Caco-2 (cell line): ENCODE measurements around the gene DPF3. TPM values are rescaled to one million over a fixed set of nuclear protein-coding genes. Genes with fewer than 3 reads are reported as not detected.
A peak's percentile ranks its signal among the peaks of the same experiment; 100 is the strongest.

Source experiments
- BruUV-seq: library from RNA; stranded (reverse); fragments of 400-500 nt; replicated peaks from 2 replicates; lab custom pipeline; 2021; lab: Mats Ljungman, UMichigan
- CTCF ChIA-PET: fragments of 300-600 bp; sonication (Branson Sonifier 250); formaldehyde crosslinking; loops from one replicate; lab custom pipeline; 2022; ENCODE audit warnings: antibody characterized with exemption; lab: Charles Lee
- POLR2A ChIA-PET: fragments of 300-600 bp; sonication (Branson Sonifier 250); formaldehyde crosslinking; loops from one replicate; lab custom pipeline; 2022; ENCODE audit warnings: antibody characterized with exemption; lab: Charles Lee
- DNase-seq, 2 experiments: peaks; one replicate each; pipeline versions ENCODE4 v3.0.0 to v3.0.0-alpha.2; 2020 to 2022
- H3K27me3 ChIP-seq: replicated peaks from 2 replicates; pipeline ENCODE4 v1.6.0; 2011; ENCODE audit warnings: low read length; ENCODE audit not compliant: control insufficient read depth, insufficient read depth
- H3K36me3 ChIP-seq: 2 replicates; pipeline ENCODE4 v1.5.1; 2011; ENCODE audit warnings: low read length; ENCODE audit not compliant: control insufficient read depth, insufficient read depth
- H3K4me1 ChIP-seq: fragments of 250-450 bp; sonication (Bioruptor Pico); 2 replicates; pipeline ENCODE4 v1.5.1; 2020; ENCODE audit warnings: mild to moderate bottlenecking
- H3K4me3 ChIP-seq: 2 replicates; pipeline ENCODE4 v1.5.1; 2011; ENCODE audit warnings: low read depth, mild to moderate bottlenecking, control low read depth, low read length
- H3K9me3 ChIP-seq: fragments of 250-450 bp; sonication (Bioruptor Pico); 2 replicates; pipeline ENCODE4 v1.5.1; 2020; ENCODE audit warnings: mild to moderate bottlenecking, moderate library complexity
- H3K27ac Mint-ChIP-seq: one replicate; pipeline ENCODE4 v1.8.0; 2022; ENCODE audit warnings: mixed read lengths; ENCODE audit not compliant: unreplicated experiment
- H3K27me3 Mint-ChIP-seq: one replicate; pipeline ENCODE4 v1.8.0; 2022; ENCODE audit warnings: mixed read lengths; ENCODE audit not compliant: insufficient read depth, unreplicated experiment
- H3K36me3 Mint-ChIP-seq: one replicate; pipeline ENCODE4 v1.8.0; 2022; ENCODE audit warnings: mild to moderate bottlenecking, mixed read lengths; ENCODE audit not compliant: insufficient read depth, unreplicated experiment
- H3K4me1 Mint-ChIP-seq: one replicate; pipeline ENCODE4 v1.8.0; 2022; ENCODE audit warnings: low read depth, mixed read lengths; ENCODE audit not compliant: unreplicated experiment
- H3K4me3 Mint-ChIP-seq: one replicate; pipeline ENCODE4 v1.8.0; 2022; ENCODE audit warnings: mild to moderate bottlenecking, moderate library complexity, mixed read lengths; ENCODE audit not compliant: unreplicated experiment
- H3K9me3 Mint-ChIP-seq: one replicate; pipeline ENCODE4 v1.8.0; 2022; ENCODE audit warnings: mixed read lengths; ENCODE audit not compliant: unreplicated experiment
- CTCF ChIP-seq, 2 experiments: fragments of 200-600 bp in 1 of 2; IDR thresholded peaks; 1 replicate in 1 of 2; 2 replicates in 1 of 2; pipeline versions ENCODE4 v1.5.1 to v1.8.0; 2011 to 2022; ENCODE audit warnings: antibody characterized with exemption in 1 of 2, control low read depth in 1 of 2, inconsistent platforms in 1 of 2, low read depth in 1 of 2, low read length in 1 of 2, mild to moderate bottlenecking in 1 of 2, moderate library complexity in 1 of 2; ENCODE audit not compliant: insufficient read depth in 1 of 2, severe bottlenecking in 1 of 2, unreplicated experiment in 1 of 2
- intact Hi-C: fragments of 100-400 bp; cut with micrococcal nuclease; formaldehyde crosslinking; loops from one replicate; pipeline ENCODE4 v1.10.0; 2022; ENCODE audit not compliant: unreplicated experiment
- total RNA-seq: library from RNA; stranded (reverse); gene quantifications from 2 replicates; pipeline ENCODE4 v1.2.3, GENCODE V29; 2022

DPF3 gene
- total RNA-seq, 1 experiment from 2014 or later: not detected

GRCh38 chr14:72925171-72925759 is 31.4 kb upstream of the DPF3 start:
- CTCF ChIA-PET: no interaction called here
- Mint-ChIP-seq H3K4me1 (no peaks in the 10 kb centered on the region), H3K27me3 (peaks cover 6% of the 10 kb centered on the region), H3K9me3 (no peaks in the 10 kb centered on the region), H3K36me3 (no peaks in the 10 kb centered on the region), H3K4me3 (peak overlapping the region; percentile 87), H3K27ac (no peak overlapping the region)
- DNase-seq: no peak
- H3K27me3 ChIP-seq: no peaks in the 10 kb centered on the region
- no peaks in the 10 kb centered on the region for H3K4me1 ChIP-seq
- TF ChIP-seq CTCF (IDR thresholded peaks at IDR 0.05; ENCODE audit: insufficient read depth in 1 of 2, low read depth in 1 of 2, low read length in 1 of 2, severe bottlenecking in 1 of 2, unreplicated experiment in 1 of 2): no peak
- H3K36me3 ChIP-seq: no peaks in the 10 kb centered on the region
- no peaks in the 10 kb centered on the region for H3K9me3 ChIP-seq
- POLR2A ChIA-PET: no interaction called here
- peak overlapping the region; percentile 50; the same call in 1 of the 2 replicates for H3K4me3 ChIP-seq
- intact Hi-C loops: no loop called here
- no TSS peak for BruUV-seq

- Histone ChIP-seq H3K4me3 (no peak overlapping the region), H3K36me3 (no peaks in the 10 kb centered on the region), H3K27me3 (no peaks in the 10 kb centered on the region), H3K9me3 (no peaks in the 10 kb centered on the region), H3K4me1 (no peaks in the 10 kb centered on the region)
- intact Hi-C loops: no loop called here
- Mint-ChIP-seq H3K4me1 (no peaks in the 10 kb centered on the region), H3K27ac (no peak overlapping the region), H3K9me3 (no peaks in the 10 kb centered on the region), H3K36me3 (no peaks in the 10 kb centered on the region), H3K4me3 (no peak overlapping the region), H3K27me3 (peaks cover 11% of the 10 kb centered on the region)
- POLR2A ChIA-PET: no interaction called here
- CTCF ChIA-PET: no interaction called here
- no peak for DNase-seq
- no TSS peak for BruUV-seq
- no peak for TF ChIP-seq CTCF (IDR thresholded peaks at IDR 0.05; ENCODE audit: insufficient read depth in 1 of 2, low read depth in 1 of 2, low read length in 1 of 2, severe bottlenecking in 1 of 2, unreplicated experiment in 1 of 2)
Measured at GRCh38 chr14:72924337-72924736, 30.4 kb upstream of the DPF3 start.

- ChIA-PET POLR2A (no interaction called here), CTCF (interaction anchor here (1.4 kb wide), 1 partner anchor 407 kb away, joined by 4 read pairs; no protein-coding TSS in a partner anchor)
- Histone ChIP-seq H3K9me3 (no peaks in the 10 kb centered on the region), H3K36me3 (no peaks in the 10 kb centered on the region), H3K27me3 (no peaks in the 10 kb centered on the region), H3K4me1 (no peaks in the 10 kb centered on the region), H3K4me3 (no peak overlapping the region)
- H3K4me3 Mint-ChIP-seq: no peak overlapping the region
- intact Hi-C loops: no loop called here
- no peaks in the 10 kb centered on the region for H3K9me3 Mint-ChIP-seq
- peaks cover 19% of the 10 kb centered on the region for H3K27me3 Mint-ChIP-seq
- TF ChIP-seq CTCF (IDR thresholded peaks at IDR 0.05; ENCODE audit: insufficient read depth in 1 of 2, low read depth in 1 of 2, low read length in 1 of 2, severe bottlenecking in 1 of 2, unreplicated experiment in 1 of 2): no peak
- H3K36me3 Mint-ChIP-seq: no peaks in the 10 kb centered on the region
- H3K4me1 Mint-ChIP-seq: no peaks in the 10 kb centered on the region
- no peak for DNase-seq
- BruUV-seq: no TSS peak
- H3K27ac Mint-ChIP-seq: no peak overlapping the region
Measured at GRCh38 chr14:72921396-72921795, 27.5 kb upstream of the DPF3 start.
